Endothelial cell of umbilical vein (primary cell): ENCODE measurements around the gene NUDT3. TPM values are rescaled to one million over a fixed set of nuclear protein-coding genes. Genes with fewer than 3 reads are reported as not detected.

Source experiments
- BruUV-seq: library from RNA; stranded (reverse); fragments of 400-500 nt; replicated peaks from 2 replicates; lab custom pipeline; 2021; lab: Mats Ljungman, UMichigan
- CTCF ChIA-PET: fragments of 300-600, 350-600 bp; sonication (Branson Sonifier 250); formaldehyde crosslinking; loops from one replicate; lab custom pipeline; 2021; ENCODE audit warnings: antibody characterized with exemption, inconsistent platforms; lab: Charles Lee
- POLR2A ChIA-PET: fragments of 300-600, 350-600 bp; sonication (Branson Sonifier 250); formaldehyde crosslinking; loops from one replicate; lab custom pipeline; 2021; ENCODE audit warnings: antibody characterized with exemption, inconsistent platforms; lab: Charles Lee
- DNase-seq: peaks from one replicate; pipeline ENCODE4 v3.0.0-alpha.2; 2011; ENCODE audit warnings: low read depth, low spot score
- FAIRE-seq: peaks from 2 replicates; lab custom pipeline; 2011; peaks lifted over from hg19 to GRCh38; lab: Jason Lieb, UNC
- H2AFZ ChIP-seq: 2 replicates; pipeline ENCODE4 v1.6.0; 2012; ENCODE audit warnings: low read depth, low read length, control low read depth, inconsistent platforms
- H3K27ac ChIP-seq: 2 replicates; pipeline ENCODE4 v1.5.1; 2011; ENCODE audit warnings: low read depth, mild to moderate bottlenecking, control low read depth, low read length, moderate library complexity; ENCODE audit not compliant: insufficient read depth
- H3K27me3 ChIP-seq, 2 experiments: 2 replicates each; pipeline versions ENCODE4 v1.6.0 to v1.6.1; 2011; ENCODE audit warnings: low read length in 2 of 2, mixed read lengths in 1 of 2; ENCODE audit not compliant: control insufficient read depth in 2 of 2, insufficient read depth in 2 of 2
- H3K36me3 ChIP-seq, 2 experiments: 2 replicates in 1 of 2; 3 replicates in 1 of 2; pipeline ENCODE4 v1.5.1; 2011; ENCODE audit warnings: low read length in 2 of 2, mild to moderate bottlenecking in 1 of 2, moderate library complexity in 1 of 2; ENCODE audit not compliant: control insufficient read depth in 2 of 2, insufficient read depth in 2 of 2; ENCODE audit errors: extremely low read depth in 1 of 2
- H3K4me1 ChIP-seq: 3 replicates; pipeline ENCODE4 v1.5.1; 2011; ENCODE audit warnings: mild to moderate bottlenecking, low read length; ENCODE audit not compliant: control insufficient read depth, insufficient read depth; ENCODE audit errors: extremely low read depth
- H3K4me2 ChIP-seq: 2 replicates; pipeline ENCODE4 v1.6.1; 2011; ENCODE audit warnings: low read length, control low read depth, mixed read lengths; ENCODE audit not compliant: insufficient read depth
- H3K4me3 ChIP-seq, 3 experiments: fragments of 200-600 bp in 1 of 3; sonication (generic), shearing (Covaris generic) in 1 of 3; replicated peaks in 1 of 3; 2 replicates each; pipeline ENCODE4 v1.5.1; 2011 to 2016; ENCODE audit warnings: control low read depth in 3 of 3, low read length in 3 of 3, mild to moderate bottlenecking in 2 of 3, inconsistent platforms in 1 of 3, low read depth in 1 of 3, moderate library complexity in 1 of 3; ENCODE audit not compliant: insufficient read depth in 1 of 3
- H3K79me2 ChIP-seq: 2 replicates; pipeline ENCODE4 v1.6.0; 2012; ENCODE audit warnings: low read length, inconsistent platforms; ENCODE audit not compliant: control insufficient read depth, insufficient read depth
- H3K9ac ChIP-seq: replicated peaks from 2 replicates; pipeline ENCODE3; 2011; ENCODE audit warnings: low read length, control low read depth; ENCODE audit not compliant: insufficient read depth; ENCODE audit errors: extremely low read depth
- H3K9me1 ChIP-seq: replicated peaks from 3 replicates; pipeline ENCODE4 v1.6.0; 2011; ENCODE audit warnings: mild to moderate bottlenecking, low read length; ENCODE audit not compliant: control insufficient read depth, insufficient read depth; ENCODE audit errors: extremely low read depth
- H3K9me3 ChIP-seq: replicated peaks from 2 replicates; pipeline ENCODE4 v1.5.1; 2012; ENCODE audit warnings: low read length, inconsistent platforms; ENCODE audit not compliant: control insufficient read depth, insufficient read depth
- H4K20me1 ChIP-seq: replicated peaks from 2 replicates; pipeline ENCODE3; 2011; ENCODE audit warnings: mild to moderate bottlenecking, low read length; ENCODE audit not compliant: control insufficient read depth, insufficient read depth; ENCODE audit errors: extremely low read depth
- EZH2 ChIP-seq: IDR thresholded peaks from 2 replicates; pipeline ENCODE4 v1.6.1; 2012; ENCODE audit warnings: borderline replicate concordance, low read depth, mild to moderate bottlenecking, moderate library complexity, low read length, inconsistent platforms; ENCODE audit not compliant: severe bottlenecking
- FOS ChIP-seq: IDR thresholded peaks from 2 replicates; pipeline ENCODE4 v1.6.1; 2011; ENCODE audit warnings: mild to moderate bottlenecking, low read length, moderate library complexity, borderline replicate concordance; ENCODE audit not compliant: insufficient read depth
- GATA2 ChIP-seq: IDR thresholded peaks from 2 replicates; pipeline ENCODE4 v1.7.0; 2011; ENCODE audit warnings: low read depth, mild to moderate bottlenecking, moderate library complexity, mixed read lengths, low read length; ENCODE audit not compliant: insufficient read length, insufficient read depth
- JUN ChIP-seq: IDR thresholded peaks from 2 replicates; pipeline ENCODE4 v1.6.1; 2011; ENCODE audit warnings: borderline replicate concordance, low read depth; ENCODE audit not compliant: insufficient read length, insufficient read depth
- MYC ChIP-seq: IDR thresholded peaks from one replicate; pipeline ENCODE4 v1.6.1; 2011; ENCODE audit warnings: mild to moderate bottlenecking, low read depth, low read length
- POLR2A ChIP-seq: IDR thresholded peaks from 2 replicates; pipeline ENCODE4 v1.6.1; 2012; ENCODE audit warnings: low read depth, mild to moderate bottlenecking, control low read depth, low read length
- POLR2AphosphoS5 ChIP-seq: IDR thresholded peaks from 2 replicates; pipeline ENCODE4 v1.6.1; 2012; ENCODE audit warnings: low read depth, mild to moderate bottlenecking, control low read depth, low read length, moderate library complexity; ENCODE audit not compliant: insufficient read depth
- dilution Hi-C: fragments of 300-500 bp; cut with MboI; formaldehyde crosslinking; loops from one replicate; pipeline ENCODE4 v1.15.0; 2019; ENCODE audit warnings: low sequenced_read_pairs; ENCODE audit not compliant: extremely low pct_ligation_motif_present
- intact Hi-C: fragments of 100-400 bp; cut with micrococcal nuclease; formaldehyde crosslinking; loops from one replicate; pipeline ENCODE4 v1.10.0; 2022
- polyA plus RNA-seq, 4 experiments: library from polyadenylated mRNA; depleted of rRNA in 3 of 4; stranded (reverse) in 3 of 4; unstranded in 1 of 4; fragments of >200 nt; gene quantifications; 2 replicates each; pipeline versions ENCODE4 v1.2.1 to v1.2.3, GENCODE V29; 2011 to 2012; ENCODE audit warnings: missing spikeins in 1 of 4
- total RNA-seq: library from RNA; stranded (reverse); gene quantifications from 2 replicates; pipeline ENCODE4 v1.2.3, GENCODE V29; 2021
- TF ChIP-seq, protein P1 (sequence below), 2 donors: IDR thresholded peaks; 1 replicate in 1 of 2; 2 replicates in 1 of 2; pipeline ENCODE4 v1.5.1; 2011; ENCODE audit warnings: low read length in 2 of 2, mild to moderate bottlenecking in 2 of 2, moderate library complexity in 2 of 2, control low read depth in 1 of 2, inconsistent platforms in 1 of 2, low read depth in 1 of 2; ENCODE audit not compliant: insufficient read depth in 1 of 2; ENCODE audit errors: extremely low read depth in 1 of 2
- TF ChIP-seq, protein P2 (sequence below): IDR thresholded peaks from 2 replicates; pipeline ENCODE4 v1.6.1; 2011; ENCODE audit not compliant: insufficient read depth, insufficient read length

Gene NUDT3
- total and polyA plus RNA-seq, 2 donors (not counting 3 experiments of a cell fraction or from before 2014, with no cell fraction given) = 11.9 to 30.9 TPM

DNA sequence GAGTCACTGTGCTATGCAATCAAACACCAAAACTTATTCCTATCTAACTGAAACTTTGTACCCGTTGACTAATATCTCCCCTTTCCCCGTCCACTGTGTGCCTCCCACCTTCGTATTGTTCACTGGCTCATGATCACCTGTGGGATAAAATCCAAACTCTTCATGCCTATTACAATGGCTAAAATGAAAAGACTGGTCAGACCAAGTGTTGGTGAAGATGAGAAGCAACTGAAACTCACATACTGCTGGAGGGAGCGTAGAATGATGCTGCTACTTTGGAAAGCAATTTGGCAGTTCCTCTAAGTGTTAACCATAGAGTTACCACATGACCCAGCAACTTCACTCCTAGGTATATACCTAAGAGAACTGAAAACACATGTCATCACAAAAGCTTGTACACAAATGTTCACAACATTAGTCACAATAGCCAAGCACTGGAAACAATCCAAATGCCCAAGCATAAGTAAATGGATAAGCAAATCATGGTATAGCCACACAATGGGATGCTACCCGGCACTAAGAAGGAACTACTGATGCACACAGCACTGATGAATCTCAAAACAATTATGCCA, 20.3 kb upstream of the NUDT3 start:
- dilution Hi-C loops (no loop called here), intact Hi-C loops (no loop called here)
- DNase-seq (no peak), FAIRE-seq (no peak)
- no peaks in the 10 kb centered on the region for H3K27me3 ChIP-seq
- ChIA-PET POLR2A (no interaction called here), CTCF (interaction anchor here (1.7 kb wide), 1 partner anchor 170 kb away, joined by 4 read pairs; no protein-coding TSS in a partner anchor)
- no peak for TF ChIP-seq GATA2
- TF ChIP-seq MYC = no peak
- TF ChIP-seq EZH2 = no peak
- no peak for TF ChIP-seq JUN
- no peak for TF ChIP-seq POLR2A
- TF ChIP-seq, protein P1, sequence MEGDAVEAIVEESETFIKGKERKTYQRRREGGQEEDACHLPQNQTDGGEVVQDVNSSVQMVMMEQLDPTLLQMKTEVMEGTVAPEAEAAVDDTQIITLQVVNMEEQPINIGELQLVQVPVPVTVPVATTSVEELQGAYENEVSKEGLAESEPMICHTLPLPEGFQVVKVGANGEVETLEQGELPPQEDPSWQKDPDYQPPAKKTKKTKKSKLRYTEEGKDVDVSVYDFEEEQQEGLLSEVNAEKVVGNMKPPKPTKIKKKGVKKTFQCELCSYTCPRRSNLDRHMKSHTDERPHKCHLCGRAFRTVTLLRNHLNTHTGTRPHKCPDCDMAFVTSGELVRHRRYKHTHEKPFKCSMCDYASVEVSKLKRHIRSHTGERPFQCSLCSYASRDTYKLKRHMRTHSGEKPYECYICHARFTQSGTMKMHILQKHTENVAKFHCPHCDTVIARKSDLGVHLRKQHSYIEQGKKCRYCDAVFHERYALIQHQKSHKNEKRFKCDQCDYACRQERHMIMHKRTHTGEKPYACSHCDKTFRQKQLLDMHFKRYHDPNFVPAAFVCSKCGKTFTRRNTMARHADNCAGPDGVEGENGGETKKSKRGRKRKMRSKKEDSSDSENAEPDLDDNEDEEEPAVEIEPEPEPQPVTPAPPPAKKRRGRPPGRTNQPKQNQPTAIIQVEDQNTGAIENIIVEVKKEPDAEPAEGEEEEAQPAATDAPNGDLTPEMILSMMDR (IDR thresholded peaks at IDR 0.05; ENCODE audit: extremely low read depth in 1 of 2, insufficient read depth in 1 of 2, low read depth in 1 of 2, low read length in 2 of 2) = no peak
- no peak for TF ChIP-seq POLR2AphosphoS5
- TF ChIP-seq, protein P2, sequence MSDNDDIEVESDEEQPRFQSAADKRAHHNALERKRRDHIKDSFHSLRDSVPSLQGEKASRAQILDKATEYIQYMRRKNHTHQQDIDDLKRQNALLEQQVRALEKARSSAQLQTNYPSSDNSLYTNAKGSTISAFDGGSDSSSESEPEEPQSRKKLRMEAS = no peak
- TF ChIP-seq FOS = no peak
- H3K4me1 ChIP-seq = no peaks in the 10 kb centered on the region
- BruUV-seq = no TSS peak
- H3K9me3 ChIP-seq = no peaks in the 10 kb centered on the region
- H3K36me3 ChIP-seq = peaks cover 10 to 12% of the 10 kb centered on the region in 2 experiments
- no peak overlapping the region for H3K4me3 ChIP-seq
- no peak overlapping the region for H3K9ac ChIP-seq
- no peaks in the 10 kb centered on the region for H3K79me2 ChIP-seq
- H3K27ac ChIP-seq = no peak overlapping the region
- H3K9me1 ChIP-seq = no peaks in the 10 kb centered on the region
- H3K4me2 ChIP-seq = no peak overlapping the region
- no peak overlapping the region for H2AFZ ChIP-seq
- H4K20me1 ChIP-seq = no peaks in the 10 kb centered on the region
